Measurements from ENCODE around the gene TELO2.

DNA sequence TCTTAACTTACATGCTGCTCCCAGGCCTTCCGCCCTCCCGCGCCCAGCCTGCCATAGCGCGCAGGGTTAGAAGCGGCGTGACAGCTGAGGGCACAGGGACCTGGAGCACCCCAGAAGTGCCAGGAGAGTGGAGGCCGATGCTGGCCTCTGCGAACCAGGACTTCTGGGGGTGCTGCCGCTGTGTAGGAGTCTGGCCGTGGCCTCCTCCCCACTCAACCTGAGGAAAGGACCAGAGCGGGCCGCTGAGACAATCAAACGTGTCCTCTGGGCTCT is 38.4 kb downstream of the TELO2 start:
- TF ChIP-seq CTCF (IDR thresholded peaks at IDR 0.05), result no peak
- TF ChIP-seq POLR2A (IDR thresholded peaks at IDR 0.05), result no peak
